Gastroesophageal sphincter (tissue), 3 donors: Measurements from ENCODE around the gene COL25A1.

Experiments
- CTCF ChIP-seq, 4 experiments: fragments of 200-600 bp in 2 of 4; fragments of 450-650 bp in 2 of 4; sonication (generic) in 1 of 4; IDR thresholded peaks; one replicate each; pipeline ENCODE4 v1.5.1; 2017 to 2019; ENCODE audit warnings: antibody characterized with exemption in 4 of 4, mild to moderate bottlenecking in 2 of 4, moderate library complexity in 2 of 4
- EP300 ChIP-seq: sonication (generic); formaldehyde crosslinking; IDR thresholded peaks from one replicate; pipeline ENCODE4 v1.6.1; 2017; ENCODE audit warnings: antibody characterized with exemption, mild to moderate bottlenecking

GRCh38 chr4:108831886-108832285 lies 470.6 kb downstream of the COL25A1 start:
- no peak for TF ChIP-seq CTCF (IDR thresholded peaks at IDR 0.05)
- TF ChIP-seq EP300: no peak
